WTC11 (cell line): ENCODE results near the gene ZSCAN10. TPM values are rescaled to one million over a fixed set of nuclear protein-coding genes. Genes with fewer than 3 reads are reported as not detected.

ENCODE experiments used
- ATAC-seq: fragments of 200-7000 bp; cut with Tn5 transposase; 2 replicates; pipeline ENCODE4 v1.10.0; 2021; ENCODE audit warnings: mild to moderate bottlenecking, moderate library complexity
- CTCF ChIA-PET: fragments of 300-600 bp; sonication (Branson Sonifier 250); formaldehyde crosslinking; loops from one replicate; lab custom pipeline; 2021; ENCODE audit warnings: antibody characterized with exemption; lab: Charles Lee
- POLR2A ChIA-PET: fragments of 350-600 bp; sonication (Branson Sonifier 250); formaldehyde crosslinking; loops from one replicate; lab custom pipeline; 2021; ENCODE audit warnings: antibody characterized with exemption; lab: Charles Lee
- DNase-seq: peaks from one replicate; pipeline ENCODE4 v3.0.0; 2021; ENCODE audit warnings: low spot score
- H3K27ac Mint-ChIP-seq: 2 replicates; pipeline ENCODE4 v1.8.0; 2021; ENCODE audit warnings: mixed read lengths
- H3K27me3 Mint-ChIP-seq: 2 replicates; pipeline ENCODE4 v1.8.0; 2021; ENCODE audit warnings: low read depth, mild to moderate bottlenecking, moderate library complexity, mixed read lengths
- H3K36me3 Mint-ChIP-seq: 2 replicates; pipeline ENCODE4 v1.8.0; 2021; ENCODE audit warnings: mixed read lengths
- H3K4me1 Mint-ChIP-seq: 2 replicates; pipeline ENCODE4 v1.8.0; 2022; ENCODE audit warnings: mixed read lengths
- H3K4me3 Mint-ChIP-seq: 2 replicates; pipeline ENCODE4 v1.8.0; 2021; ENCODE audit warnings: mild to moderate bottlenecking, moderate library complexity, mixed read lengths
- H3K9me3 Mint-ChIP-seq: 2 replicates; pipeline ENCODE4 v1.8.0; 2021; ENCODE audit warnings: mixed read lengths
- ARID4B ChIP-seq: sonication (generic); formaldehyde crosslinking; IDR thresholded peaks from 2 replicates; pipeline ENCODE4 v1.8.0; 2023; ENCODE audit warnings: missing genetic modification reagents, mild to moderate bottlenecking, borderline replicate concordance
- E2F4 ChIP-seq: sonication (generic); formaldehyde crosslinking; IDR thresholded peaks from 2 replicates; pipeline ENCODE4 v1.8.1; 2022; ENCODE audit warnings: low read depth, mild to moderate bottlenecking, moderate library complexity, missing genetic modification reagents, borderline replicate concordance
- E2F5 ChIP-seq: sonication (generic); formaldehyde crosslinking; IDR thresholded peaks from 2 replicates; pipeline ENCODE4 v1.8.1; 2022; ENCODE audit warnings: mild to moderate bottlenecking, moderate library complexity, missing genetic modification reagents
- ELF4 ChIP-seq: sonication (generic); formaldehyde crosslinking; IDR thresholded peaks from 2 replicates; pipeline ENCODE4 v1.8.1; 2022; ENCODE audit warnings: low read depth, mild to moderate bottlenecking, moderate library complexity, missing genetic modification reagents
- HMGA2 ChIP-seq: fragments of 250-450 bp; sonication (Bioruptor Pico); IDR thresholded peaks from 2 replicates; pipeline ENCODE4 v1.4.0; 2021; ENCODE audit warnings: mild to moderate bottlenecking, moderate library complexity
- SP1 ChIP-seq: sonication (generic); formaldehyde crosslinking; conservative IDR thresholded peaks from 2 replicates; pipeline ENCODE4 v1.8.1; 2022; ENCODE audit warnings: missing genetic modification reagents
- ZNF317 ChIP-seq: sonication (generic); formaldehyde crosslinking; IDR thresholded peaks from 2 replicates; pipeline ENCODE4 v1.8.1; 2023; ENCODE audit warnings: low read depth, mild to moderate bottlenecking, moderate library complexity, missing genetic modification reagents, borderline replicate concordance
- ZNF416 ChIP-seq: fragments of 250-450 bp; sonication (Bioruptor Pico); IDR thresholded peaks from 2 replicates; pipeline ENCODE4 v1.9.0; 2021; ENCODE audit warnings: mild to moderate bottlenecking, inconsistent platforms
- ZNF423 ChIP-seq: fragments of 250-450 bp; sonication (Bioruptor Pico); IDR thresholded peaks from 2 replicates; pipeline ENCODE4 v2.1.2; 2022; ENCODE audit warnings: mild to moderate bottlenecking, moderate library complexity
- total RNA-seq: library from RNA; stranded (reverse); gene quantifications from 3 replicates; pipeline ENCODE4 v1.2.3, GENCODE V29; 2021
- TF ChIP-seq, protein P1 (sequence below): sonication (generic); formaldehyde crosslinking; IDR thresholded peaks from 2 replicates; pipeline ENCODE4 v1.8.0; 2023; ENCODE audit warnings: missing genetic modification reagents
- TF ChIP-seq, protein P2 (sequence below): sonication (generic); formaldehyde crosslinking; IDR thresholded peaks from 2 replicates; pipeline ENCODE4 v1.8.0; 2022; ENCODE audit warnings: mild to moderate bottlenecking, missing genetic modification reagents
- TF ChIP-seq, protein P3 (sequence below): sonication (generic); formaldehyde crosslinking; IDR thresholded peaks from 2 replicates; pipeline ENCODE4 v1.8.1; 2023; ENCODE audit warnings: mild to moderate bottlenecking, moderate library complexity, missing genetic modification reagents

Gene ZSCAN10
- total RNA-seq, 1 experiment from 2014 or later, result 263 TPM

DNA sequence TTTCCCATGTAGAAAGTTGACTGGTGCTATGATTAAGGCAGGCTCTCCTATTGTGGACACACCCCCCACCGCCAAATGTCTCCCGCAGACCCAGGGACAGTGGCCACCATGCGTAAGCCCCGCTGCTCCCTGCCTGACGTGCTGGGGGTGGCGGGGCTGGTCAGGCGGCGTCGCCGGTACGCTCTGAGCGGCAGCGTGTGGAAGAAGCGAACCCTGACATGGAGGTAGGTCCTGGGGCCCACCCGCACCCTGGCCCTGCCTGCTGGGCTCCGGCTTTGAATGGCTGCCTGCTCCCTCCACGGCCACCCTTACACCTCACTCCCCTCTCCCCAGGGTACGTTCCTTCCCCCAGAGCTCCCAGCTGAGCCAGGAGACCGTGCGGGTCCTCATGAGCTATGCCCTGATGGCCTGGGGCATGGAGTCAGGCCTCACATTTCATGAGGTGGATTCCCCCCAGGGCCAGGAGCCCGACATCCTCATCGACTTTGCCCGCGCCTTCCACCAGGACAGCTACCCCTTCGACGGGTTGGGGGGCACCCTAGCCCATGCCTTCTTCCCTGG, 49.1 kb downstream of the ZSCAN10 start:
- ATAC-seq, result no peak
- H3K36me3 Mint-ChIP-seq, result peaks cover 18% of the 10 kb centered on the region
- peaks cover 28% of the 10 kb centered on the region for H3K27me3 Mint-ChIP-seq
- H3K27ac Mint-ChIP-seq, result no peak overlapping the region
- no peak overlapping the region for H3K4me3 Mint-ChIP-seq
- no peak for TF ChIP-seq ZNF416 (CRISPR knock-in tag)
- no peak for DNase-seq
- H3K9me3 Mint-ChIP-seq, result 0 out of 2 replicates have a peak, but pooled peaks cover 6% of the 10 kb centered on the region
- POLR2A ChIA-PET, result no interaction called here
- H3K4me1 Mint-ChIP-seq, result peaks cover 14% of the 10 kb centered on the region; the same call in 1 of the 2 replicates
- CTCF ChIA-PET, result interaction anchor here (0.7 to 5.8 kb wide), 3 partner anchors 9 to 22 kb away, joined by 7 to 86 read pairs (median 59); no protein-coding TSS in a partner anchor

DNA sequence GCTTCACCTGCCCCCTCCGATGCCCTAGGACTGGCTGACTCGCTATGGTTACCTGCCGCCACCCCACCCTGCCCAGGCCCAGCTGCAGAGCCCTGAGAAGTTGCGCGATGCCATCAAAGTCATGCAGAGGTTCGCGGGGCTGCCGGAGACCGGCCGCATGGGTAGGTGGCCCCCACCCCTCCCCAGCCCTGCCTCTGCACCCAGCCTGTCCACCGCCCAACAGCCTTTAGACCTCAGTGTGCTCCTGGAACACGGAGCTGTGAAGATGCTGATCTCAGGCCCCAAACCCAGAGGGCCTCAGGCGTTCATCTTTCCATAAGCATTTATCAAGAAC, 51.7 kb downstream of the ZSCAN10 start:
- DNase-seq (no peak), ATAC-seq (peak; percentile 19)
- H3K4me3 Mint-ChIP-seq, result peak overlapping the region; percentile 78
- H3K4me1 Mint-ChIP-seq, result peaks cover 17% of the 10 kb centered on the region
- H3K36me3 Mint-ChIP-seq, result peaks cover 10% of the 10 kb centered on the region
- 0 out of 2 replicates have a peak, but pooled peaks cover 4% of the 10 kb centered on the region for H3K9me3 Mint-ChIP-seq
- CTCF ChIA-PET, result interaction anchor here (0.8 to 5.8 kb wide), 12 partner anchors 8 to 84 kb away, joined by 3 to 86 read pairs (median 5); partner anchors contain the start of gene TNFRSF12A
- H3K27ac Mint-ChIP-seq, result no peak overlapping the region
- no peak for TF ChIP-seq HMGA2
- TF ChIP-seq E2F4, result peak; percentile 62; the same call in 1 of the 2 replicates
- TF ChIP-seq SP1 (CRISPR knock-in tag), result 0 out of 2 replicates have a peak, but pooled peaks have one; percentile 44
- TF ChIP-seq, all 79 proteins: peak for 2
- H3K27me3 Mint-ChIP-seq, result peaks cover 33% of the 10 kb centered on the region
- POLR2A ChIA-PET, result interaction anchor here (0.8 to 2.5 kb wide), 7 partner anchors 9 to 87 kb away, joined by 3 to 8 read pairs (median 4); partner anchors contain the start of gene ZNF213

- POLR2A ChIA-PET, result interaction anchor here (0.8 to 2.5 kb wide), 7 partner anchors 9 to 88 kb away, joined by 3 to 8 read pairs (median 4); partner anchors contain the start of gene ZNF213
- DNase-seq, result no peak
- Mint-ChIP-seq H3K4me3 (peak overlapping the region; percentile 78), H3K4me1 (peaks cover 13% of the 10 kb centered on the region), H3K27me3 (peaks cover 33% of the 10 kb centered on the region), H3K27ac (no peak overlapping the region), H3K9me3 (no peaks in the 10 kb centered on the region), H3K36me3 (peaks cover 7% of the 10 kb centered on the region)
- CTCF ChIA-PET, result interaction anchor here (0.6 to 5.8 kb wide), 12 partner anchors 8 to 130 kb away, joined by 3 to 86 read pairs (median 5); partner anchors contain the start of gene TNFRSF12A
- peak; percentile 22 for ATAC-seq
- peak; percentile 50; the same call in 1 of the 2 replicates for TF ChIP-seq ARID4B
- TF ChIP-seq ZNF317, result 0 out of 2 replicates have a peak, but pooled peaks have one; percentile 34
- 0 out of 2 replicates have a peak, but pooled peaks have one; percentile 56 for TF ChIP-seq ELF4 (CRISPR knock-in tag)
- 0 out of 2 replicates have a peak, but pooled peaks have one; percentile 6 for TF ChIP-seq ZNF423 (CRISPR knock-in tag)
- TF ChIP-seq, protein P1, sequence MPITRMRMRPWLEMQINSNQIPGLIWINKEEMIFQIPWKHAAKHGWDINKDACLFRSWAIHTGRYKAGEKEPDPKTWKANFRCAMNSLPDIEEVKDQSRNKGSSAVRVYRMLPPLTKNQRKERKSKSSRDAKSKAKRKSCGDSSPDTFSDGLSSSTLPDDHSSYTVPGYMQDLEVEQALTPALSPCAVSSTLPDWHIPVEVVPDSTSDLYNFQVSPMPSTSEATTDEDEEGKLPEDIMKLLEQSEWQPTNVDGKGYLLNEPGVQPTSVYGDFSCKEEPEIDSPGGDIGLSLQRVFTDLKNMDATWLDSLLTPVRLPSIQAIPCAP (CRISPR knock-in tag), result no peak
- TF ChIP-seq E2F4, result no peak
- TF ChIP-seq, protein P2, sequence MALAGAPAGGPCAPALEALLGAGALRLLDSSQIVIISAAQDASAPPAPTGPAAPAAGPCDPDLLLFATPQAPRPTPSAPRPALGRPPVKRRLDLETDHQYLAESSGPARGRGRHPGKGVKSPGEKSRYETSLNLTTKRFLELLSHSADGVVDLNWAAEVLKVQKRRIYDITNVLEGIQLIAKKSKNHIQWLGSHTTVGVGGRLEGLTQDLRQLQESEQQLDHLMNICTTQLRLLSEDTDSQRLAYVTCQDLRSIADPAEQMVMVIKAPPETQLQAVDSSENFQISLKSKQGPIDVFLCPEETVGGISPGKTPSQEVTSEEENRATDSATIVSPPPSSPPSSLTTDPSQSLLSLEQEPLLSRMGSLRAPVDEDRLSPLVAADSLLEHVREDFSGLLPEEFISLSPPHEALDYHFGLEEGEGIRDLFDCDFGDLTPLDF (CRISPR knock-in tag), result no peak
- peak; percentile 26; the same call in 1 of the 2 replicates for TF ChIP-seq E2F5 (CRISPR knock-in tag)
- TF ChIP-seq, protein P3, sequence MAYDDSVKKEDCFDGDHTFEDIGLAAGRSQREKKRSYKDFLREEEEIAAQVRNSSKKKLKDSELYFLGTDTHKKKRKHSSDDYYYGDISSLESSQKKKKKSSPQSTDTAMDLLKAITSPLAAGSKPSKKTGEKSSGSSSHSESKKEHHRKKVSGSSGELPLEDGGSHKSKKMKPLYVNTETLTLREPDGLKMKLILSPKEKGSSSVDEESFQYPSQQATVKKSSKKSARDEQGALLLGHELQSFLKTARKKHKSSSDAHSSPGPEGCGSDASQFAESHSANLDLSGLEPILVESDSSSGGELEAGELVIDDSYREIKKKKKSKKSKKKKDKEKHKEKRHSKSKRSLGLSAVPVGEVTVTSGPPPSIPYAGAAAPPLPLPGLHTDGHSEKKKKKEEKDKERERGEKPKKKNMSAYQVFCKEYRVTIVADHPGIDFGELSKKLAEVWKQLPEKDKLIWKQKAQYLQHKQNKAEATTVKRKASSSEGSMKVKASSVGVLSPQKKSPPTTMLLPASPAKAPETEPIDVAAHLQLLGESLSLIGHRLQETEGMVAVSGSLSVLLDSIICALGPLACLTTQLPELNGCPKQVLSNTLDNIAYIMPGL (CRISPR knock-in tag), result peak; percentile 79; the same call in 1 of the 2 replicates
Measured at GRCh38 chr16:3046641-3047386, 52.3 kb downstream of the ZSCAN10 start.
